ENCODE data around the gene FJX1.

FJX1 gene

GRCh38 chr11:35600331-35600838 lies 17.9 kb upstream of the FJX1 start:
- no peak for DNase-seq
- H3K9me3 ChIP-seq, result no peaks in the 10 kb centered on the region
- H3K4me1 ChIP-seq, result no peaks in the 10 kb centered on the region
- H3K4me3 ChIP-seq (ENCODE audit: low read depth, low read length), result no peak overlapping the region
- H3K27me3 ChIP-seq, result no peaks in the 10 kb centered on the region
- H3K36me3 ChIP-seq, result no peaks in the 10 kb centered on the region
- TF ChIP-seq, protein P1, sequence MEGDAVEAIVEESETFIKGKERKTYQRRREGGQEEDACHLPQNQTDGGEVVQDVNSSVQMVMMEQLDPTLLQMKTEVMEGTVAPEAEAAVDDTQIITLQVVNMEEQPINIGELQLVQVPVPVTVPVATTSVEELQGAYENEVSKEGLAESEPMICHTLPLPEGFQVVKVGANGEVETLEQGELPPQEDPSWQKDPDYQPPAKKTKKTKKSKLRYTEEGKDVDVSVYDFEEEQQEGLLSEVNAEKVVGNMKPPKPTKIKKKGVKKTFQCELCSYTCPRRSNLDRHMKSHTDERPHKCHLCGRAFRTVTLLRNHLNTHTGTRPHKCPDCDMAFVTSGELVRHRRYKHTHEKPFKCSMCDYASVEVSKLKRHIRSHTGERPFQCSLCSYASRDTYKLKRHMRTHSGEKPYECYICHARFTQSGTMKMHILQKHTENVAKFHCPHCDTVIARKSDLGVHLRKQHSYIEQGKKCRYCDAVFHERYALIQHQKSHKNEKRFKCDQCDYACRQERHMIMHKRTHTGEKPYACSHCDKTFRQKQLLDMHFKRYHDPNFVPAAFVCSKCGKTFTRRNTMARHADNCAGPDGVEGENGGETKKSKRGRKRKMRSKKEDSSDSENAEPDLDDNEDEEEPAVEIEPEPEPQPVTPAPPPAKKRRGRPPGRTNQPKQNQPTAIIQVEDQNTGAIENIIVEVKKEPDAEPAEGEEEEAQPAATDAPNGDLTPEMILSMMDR (IDR thresholded peaks at IDR 0.05; ENCODE audit: low read depth, low read length), result no peak

- DNase-seq, result no peak
- Histone ChIP-seq H3K4me1 (no peaks in the 10 kb centered on the region), H3K9me3 (no peaks in the 10 kb centered on the region), H3K4me3 (ENCODE audit: low read depth, low read length) (no peak overlapping the region), H3K27me3 (no peaks in the 10 kb centered on the region), H3K36me3 (no peaks in the 10 kb centered on the region)
- TF ChIP-seq, protein P1 (IDR thresholded peaks at IDR 0.05; ENCODE audit: low read depth, low read length), result no peak
Measured at GRCh38 chr11:35602160-35602793, 16.0 kb upstream of the FJX1 start.

DNA sequence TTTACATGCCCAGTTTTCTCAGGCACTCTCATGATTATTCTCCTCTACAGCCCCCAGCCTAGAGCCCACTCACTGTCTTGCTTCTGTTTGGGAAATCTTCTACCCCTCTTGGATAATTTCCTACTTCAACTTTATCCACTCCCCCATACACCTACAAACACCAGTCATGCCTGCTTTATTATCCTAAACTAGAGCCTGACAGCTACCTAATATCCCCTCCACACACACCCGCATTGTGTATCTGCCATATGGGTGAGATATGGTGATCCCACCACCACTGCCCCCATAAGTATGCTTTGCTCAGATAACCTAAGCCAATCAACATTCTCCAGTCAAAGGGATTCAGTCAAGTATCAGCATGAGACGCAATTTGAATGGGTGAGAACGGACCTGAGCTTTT lies 15.3 kb upstream of the FJX1 start:
- H3K4me3 ChIP-seq (ENCODE audit: low read depth, low read length), result no peak overlapping the region
- DNase-seq, result no peak

GRCh38 chr11:35605706-35606105 lies 12.6 kb upstream of the FJX1 start:
- Histone ChIP-seq H3K4me1 (no peaks in the 10 kb centered on the region), H3K36me3 (no peaks in the 10 kb centered on the region), H3K27me3 (no peaks in the 10 kb centered on the region), H3K9me3 (no peaks in the 10 kb centered on the region), H3K4me3 (ENCODE audit: low read depth, low read length) (no peak overlapping the region)
- no peak for DNase-seq
- TF ChIP-seq, protein P1 (IDR thresholded peaks at IDR 0.05; ENCODE audit: low read depth, low read length), result no peak

More for the DNA sequence above, 15.3 kb upstream of the FJX1 start:
- TF ChIP-seq, protein P1 (IDR thresholded peaks at IDR 0.05; ENCODE audit: low read depth, low read length), result no peak
- no peaks in the 10 kb centered on the region for H3K4me1 ChIP-seq
- no peaks in the 10 kb centered on the region for H3K9me3 ChIP-seq
- no peaks in the 10 kb centered on the region for H3K36me3 ChIP-seq
- H3K27me3 ChIP-seq, result no peaks in the 10 kb centered on the region

DNA sequence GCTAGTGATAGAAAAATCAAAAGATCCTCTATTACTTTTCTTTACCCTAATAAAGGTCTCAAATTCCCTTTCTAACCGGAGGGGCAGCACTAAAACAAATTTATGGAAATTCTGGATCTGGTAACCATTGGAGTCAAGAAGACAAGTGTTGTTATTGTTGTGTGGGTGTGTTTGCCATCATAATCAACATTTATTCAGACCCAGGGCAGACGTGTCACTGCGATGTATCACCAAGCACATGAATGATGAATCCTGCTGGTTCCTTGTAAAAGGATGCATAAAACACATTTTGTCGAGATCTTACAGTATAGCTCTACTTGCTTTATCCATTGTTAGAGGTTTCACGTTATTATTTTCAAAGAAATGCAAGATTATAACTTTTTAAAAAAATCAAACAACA lies 12.1 kb upstream of the FJX1 start:
- no peak for DNase-seq
- TF ChIP-seq, protein P1 (IDR thresholded peaks at IDR 0.05; ENCODE audit: low read depth, low read length), result no peak
- H3K4me1 ChIP-seq, result no peaks in the 10 kb centered on the region

GRCh38 chr11:35608502-35608901 lies 9.8 kb upstream of the FJX1 start:
- Histone ChIP-seq H3K9me3 (no peaks in the 10 kb centered on the region), H3K4me1 (no peaks in the 10 kb centered on the region), H3K36me3 (no peaks in the 10 kb centered on the region), H3K4me3 (ENCODE audit: low read depth, low read length) (no peak overlapping the region), H3K27me3 (peaks cover 2% of the 10 kb centered on the region; the same call in 1 of the 2 replicates)
- TF ChIP-seq, protein P1 (IDR thresholded peaks at IDR 0.05; ENCODE audit: low read depth, low read length), result no peak
- DNase-seq, result no peak

More for the DNA sequence above, 12.1 kb upstream of the FJX1 start:
- Histone ChIP-seq H3K9me3 (no peaks in the 10 kb centered on the region), H3K27me3 (peaks cover 2% of the 10 kb centered on the region; the same call in 1 of the 2 replicates), H3K4me3 (ENCODE audit: low read depth, low read length) (no peak overlapping the region), H3K36me3 (no peaks in the 10 kb centered on the region)
